Measurements from ENCODE around the gene MDFIC.
A peak's percentile ranks its signal among the peaks of the same experiment; 100 is the strongest.

Gene MDFIC

GRCh38 chr7:114916261-114916892 is 5.5 kb upstream of the MDFIC start:
- Histone ChIP-seq H3K9me3 (no peaks in the 10 kb centered on the region), H3K27me3 (ENCODE audit: low read depth) (no peaks in the 10 kb centered on the region), H3K4me1 (no peaks in the 10 kb centered on the region), H3K4me3 (no peak overlapping the region), H3K36me3 (replicated peaks) (no peaks in the 10 kb centered on the region)
- in situ Hi-C loops (cut with MboI; ENCODE audit: low sequenced_read_pairs), result no loop called here
- no peak for DNase-seq (ENCODE audit: low spot score in 2 of 2)

GRCh38 chr7:114917211-114917839 is 4.6 kb upstream of the MDFIC start:
- Histone ChIP-seq H3K36me3 (replicated peaks) (no peaks in the 10 kb centered on the region), H3K4me1 (no peaks in the 10 kb centered on the region), H3K4me3 (no peak overlapping the region), H3K9me3 (no peaks in the 10 kb centered on the region), H3K27me3 (ENCODE audit: low read depth) (no peaks in the 10 kb centered on the region)
- no peak for DNase-seq (ENCODE audit: low spot score in 2 of 2)
- in situ Hi-C loops (cut with MboI; ENCODE audit: low sequenced_read_pairs), result no loop called here

GRCh38 chr7:114919587-114919986 is 2.3 kb upstream of the MDFIC start:
- no peaks in the 10 kb centered on the region for H3K27me3 ChIP-seq (ENCODE audit: low read depth)
- in situ Hi-C loops (cut with MboI; ENCODE audit: low sequenced_read_pairs), result no loop called here
- H3K4me3 ChIP-seq, result no peak overlapping the region
- peaks cover 7% of the 10 kb centered on the region for H3K4me1 ChIP-seq
- H3K9me3 ChIP-seq, result no peaks in the 10 kb centered on the region
- no peak for DNase-seq (ENCODE audit: low spot score in 2 of 2)
- H3K36me3 ChIP-seq (replicated peaks), result no peaks in the 10 kb centered on the region

- DNase-seq (ENCODE audit: low spot score in 2 of 2), result no peak
- no peaks in the 10 kb centered on the region for H3K27me3 ChIP-seq (ENCODE audit: low read depth)
- H3K9me3 ChIP-seq, result no peaks in the 10 kb centered on the region
- H3K4me3 ChIP-seq, result peak overlapping the region; percentile 54; the same call in 1 of the 2 replicates
- no peaks in the 10 kb centered on the region for H3K36me3 ChIP-seq (replicated peaks)
- peaks cover 7% of the 10 kb centered on the region for H3K4me1 ChIP-seq
- in situ Hi-C loops (cut with MboI; ENCODE audit: low sequenced_read_pairs), result no loop called here
Observed at GRCh38 chr7:114921631-114922025, 266 bp upstream of the MDFIC start.

GRCh38 chr7:114922652-114923402 is 933 bp downstream of the MDFIC start:
- no peaks in the 10 kb centered on the region for H3K27me3 ChIP-seq (ENCODE audit: low read depth)
- DNase-seq (ENCODE audit: low spot score in 2 of 2), result peak; percentile 41 to 51
- peaks cover 7% of the 10 kb centered on the region for H3K4me1 ChIP-seq
- peak overlapping the region; percentile 54 for H3K4me3 ChIP-seq
- no peaks in the 10 kb centered on the region for H3K9me3 ChIP-seq
- in situ Hi-C loops (cut with MboI; ENCODE audit: low sequenced_read_pairs), result no loop called here
- no peaks in the 10 kb centered on the region for H3K36me3 ChIP-seq (replicated peaks)

- in situ Hi-C loops (cut with MboI; ENCODE audit: low sequenced_read_pairs), result no loop called here
- H3K27me3 ChIP-seq (ENCODE audit: low read depth), result no peaks in the 10 kb centered on the region
- H3K4me1 ChIP-seq, result peaks cover 7% of the 10 kb centered on the region
- DNase-seq (ENCODE audit: low spot score in 2 of 2), result no peak
- H3K36me3 ChIP-seq (replicated peaks), result no peaks in the 10 kb centered on the region
- no peaks in the 10 kb centered on the region for H3K9me3 ChIP-seq
- H3K4me3 ChIP-seq, result peak overlapping the region; percentile 54
Observed at GRCh38 chr7:114923403-114923713, 1.5 kb downstream of the MDFIC start.

GRCh38 chr7:114924038-114924712 is 2.3 kb downstream of the MDFIC start:
- H3K4me3 ChIP-seq, result no peak overlapping the region
- no peaks in the 10 kb centered on the region for H3K27me3 ChIP-seq (ENCODE audit: low read depth)
- peaks cover 7% of the 10 kb centered on the region for H3K4me1 ChIP-seq
- in situ Hi-C loops (cut with MboI; ENCODE audit: low sequenced_read_pairs), result no loop called here
- H3K36me3 ChIP-seq (replicated peaks), result no peaks in the 10 kb centered on the region
- DNase-seq (ENCODE audit: low spot score in 2 of 2), result no peak
- no peaks in the 10 kb centered on the region for H3K9me3 ChIP-seq

GRCh38 chr7:114925434-114925833 is 3.5 kb downstream of the MDFIC start:
- Histone ChIP-seq H3K4me3 (no peak overlapping the region), H3K9me3 (no peaks in the 10 kb centered on the region), H3K27me3 (ENCODE audit: low read depth) (no peaks in the 10 kb centered on the region), H3K36me3 (replicated peaks) (no peaks in the 10 kb centered on the region), H3K4me1 (peaks cover 7% of the 10 kb centered on the region)
- DNase-seq (ENCODE audit: low spot score in 2 of 2), result no peak
- in situ Hi-C loops (cut with MboI; ENCODE audit: low sequenced_read_pairs), result no loop called here

- in situ Hi-C loops (cut with MboI; ENCODE audit: low sequenced_read_pairs), result no loop called here
- peaks cover 7% of the 10 kb centered on the region for H3K4me1 ChIP-seq
- H3K27me3 ChIP-seq (ENCODE audit: low read depth), result no peaks in the 10 kb centered on the region
- DNase-seq (ENCODE audit: low spot score in 2 of 2), result no peak
- H3K36me3 ChIP-seq (replicated peaks), result no peaks in the 10 kb centered on the region
- H3K9me3 ChIP-seq, result no peaks in the 10 kb centered on the region
- H3K4me3 ChIP-seq, result no peak overlapping the region
Observed at GRCh38 chr7:114928060-114928459, 6.2 kb downstream of the MDFIC start.

- H3K4me1 ChIP-seq, result no peaks in the 10 kb centered on the region; the same call in 1 of the 2 replicates
- no peaks in the 10 kb centered on the region for H3K36me3 ChIP-seq (replicated peaks)
- in situ Hi-C loops (cut with MboI; ENCODE audit: low sequenced_read_pairs), result no loop called here
- no peak for DNase-seq (ENCODE audit: low spot score in 2 of 2)
- no peak overlapping the region for H3K4me3 ChIP-seq
- H3K9me3 ChIP-seq, result no peaks in the 10 kb centered on the region
- H3K27me3 ChIP-seq (ENCODE audit: low read depth), result no peaks in the 10 kb centered on the region
Observed at GRCh38 chr7:114929570-114929969, 7.7 kb downstream of the MDFIC start.

GRCh38 chr7:114930107-114930661 is 8.3 kb downstream of the MDFIC start:
- H3K27me3 ChIP-seq (ENCODE audit: low read depth), result no peaks in the 10 kb centered on the region
- no peaks in the 10 kb centered on the region for H3K9me3 ChIP-seq
- no peaks in the 10 kb centered on the region for H3K36me3 ChIP-seq (replicated peaks)
- in situ Hi-C loops (cut with MboI; ENCODE audit: low sequenced_read_pairs), result no loop called here
- H3K4me3 ChIP-seq, result no peak overlapping the region
- DNase-seq (ENCODE audit: low spot score in 2 of 2), result no peak
- H3K4me1 ChIP-seq, result no peaks in the 10 kb centered on the region; the same call in 1 of the 2 replicates

GRCh38 chr7:114930829-114931655 is 9.1 kb downstream of the MDFIC start:
- no peaks in the 10 kb centered on the region for H3K9me3 ChIP-seq
- no peak for DNase-seq (ENCODE audit: low spot score in 2 of 2)
- no peaks in the 10 kb centered on the region; the same call in 1 of the 2 replicates for H3K4me1 ChIP-seq
- no peaks in the 10 kb centered on the region for H3K27me3 ChIP-seq (ENCODE audit: low read depth)
- H3K36me3 ChIP-seq (replicated peaks), result no peaks in the 10 kb centered on the region
- in situ Hi-C loops (cut with MboI; ENCODE audit: low sequenced_read_pairs), result no loop called here
- no peak overlapping the region for H3K4me3 ChIP-seq

- H3K36me3 ChIP-seq (replicated peaks), result no peaks in the 10 kb centered on the region
- DNase-seq (ENCODE audit: low spot score in 2 of 2), result no peak
- H3K4me1 ChIP-seq, result no peaks in the 10 kb centered on the region; the same call in 1 of the 2 replicates
- in situ Hi-C loops (cut with MboI; ENCODE audit: low sequenced_read_pairs), result no loop called here
- H3K9me3 ChIP-seq, result no peaks in the 10 kb centered on the region
- no peak overlapping the region for H3K4me3 ChIP-seq
- no peaks in the 10 kb centered on the region for H3K27me3 ChIP-seq (ENCODE audit: low read depth)
Observed at GRCh38 chr7:114931656-114932011, 9.7 kb downstream of the MDFIC start.

Measured in HAP-1 (cell line).